ENCODE results near the gene BBS12.

BBS12 gene

GRCh38 chr4:122700178-122700725 lies 32.3 kb upstream of the BBS12 start:
- no peak for TF ChIP-seq TEAD4 (IDR thresholded peaks at IDR 0.05)
- TF ChIP-seq EGR1 (IDR thresholded peaks at IDR 0.05) = no peak
- TF ChIP-seq NFIC (IDR thresholded peaks at IDR 0.05) = peak; percentile 40; the same call in 1 of the 2 replicates
- no peak for TF ChIP-seq YY1 (IDR thresholded peaks at IDR 0.05; ENCODE audit: low read depth)
- no peak for TF ChIP-seq EP300 (IDR thresholded peaks at IDR 0.05; ENCODE audit: borderline replicate concordance)
- TF ChIP-seq FOXM1 (IDR thresholded peaks at IDR 0.05; ENCODE audit: borderline replicate concordance, low read depth) = no peak
- TF ChIP-seq CEBPB (IDR thresholded peaks at IDR 0.05) = no peak
- no peak for TF ChIP-seq TAF1 (IDR thresholded peaks at IDR 0.05; ENCODE audit: low read depth)
- TF ChIP-seq USF1 (IDR thresholded peaks at IDR 0.05) = peak; percentile 84

GRCh38 chr4:122701061-122701460 lies 31.4 kb upstream of the BBS12 start:
- TF ChIP-seq REST (IDR thresholded peaks at IDR 0.05; ENCODE audit: low read depth) (no peak), FOXM1 (IDR thresholded peaks at IDR 0.05; ENCODE audit: borderline replicate concordance, low read depth) (no peak), TAF1 (IDR thresholded peaks at IDR 0.05; ENCODE audit: low read depth) (no peak)

GRCh38 chr4:122701965-122702364 lies 30.5 kb upstream of the BBS12 start:
- TF ChIP-seq TAF1 (IDR thresholded peaks at IDR 0.05; ENCODE audit: low read depth) (no peak), TEAD4 (IDR thresholded peaks at IDR 0.05) (no peak), REST (IDR thresholded peaks at IDR 0.05; ENCODE audit: low read depth) (no peak), CREB1 (IDR thresholded peaks at IDR 0.05; ENCODE audit: low read depth) (no peak), ZBTB7A (IDR thresholded peaks at IDR 0.05; ENCODE audit: low read depth) (no peak), EGR1 (IDR thresholded peaks at IDR 0.05) (no peak), USF1 (IDR thresholded peaks at IDR 0.05) (no peak), MAX (IDR thresholded peaks at IDR 0.05) (no peak), FOXM1 (IDR thresholded peaks at IDR 0.05; ENCODE audit: borderline replicate concordance, low read depth) (no peak), CEBPB (IDR thresholded peaks at IDR 0.05) (no peak), YY1 (IDR thresholded peaks at IDR 0.05; ENCODE audit: low read depth) (no peak), NFIC (IDR thresholded peaks at IDR 0.05) (no peak), RAD21 (IDR thresholded peaks at IDR 0.05; ENCODE audit: low read depth) (no peak), EP300 (IDR thresholded peaks at IDR 0.05; ENCODE audit: borderline replicate concordance) (no peak), TCF12 (IDR thresholded peaks at IDR 0.05; ENCODE audit: low read depth) (no peak)

GRCh38 chr4:122702939-122703338 lies 29.6 kb upstream of the BBS12 start:
- TF ChIP-seq TAF1 (IDR thresholded peaks at IDR 0.05; ENCODE audit: low read depth) (no peak), CREB1 (IDR thresholded peaks at IDR 0.05; ENCODE audit: low read depth) (no peak), TEAD4 (IDR thresholded peaks at IDR 0.05) (no peak), EGR1 (IDR thresholded peaks at IDR 0.05) (no peak), YY1 (IDR thresholded peaks at IDR 0.05; ENCODE audit: low read depth) (no peak), CEBPB (IDR thresholded peaks at IDR 0.05) (no peak), MAX (IDR thresholded peaks at IDR 0.05) (no peak), TCF12 (IDR thresholded peaks at IDR 0.05; ENCODE audit: low read depth) (no peak), REST (IDR thresholded peaks at IDR 0.05; ENCODE audit: low read depth) (no peak), ZBTB7A (IDR thresholded peaks at IDR 0.05; ENCODE audit: low read depth) (no peak), USF1 (IDR thresholded peaks at IDR 0.05) (no peak), NFIC (IDR thresholded peaks at IDR 0.05) (no peak)

All from Ishikawa (cell line).